Activated CD8-positive, alpha-beta memory T cell treated with anti-CD3 and anti-CD28 coated beads for 1 hour (primary cell): ENCODE measurements around the gene PRND.
"Not testable (repeated sequence)": the region's sequence is repeated elsewhere in the genome, so short reads cannot be mapped to it uniquely, and the experiment has no call there.

Source experiments
- DNase-seq, 2 donors: peaks; one replicate each; pipeline ENCODE4 v3.0.0-alpha.2; 2020; ENCODE audit warnings: low read depth in 1 of 2; ENCODE audit errors: extremely low read depth in 1 of 2

Gene PRND

DNA sequence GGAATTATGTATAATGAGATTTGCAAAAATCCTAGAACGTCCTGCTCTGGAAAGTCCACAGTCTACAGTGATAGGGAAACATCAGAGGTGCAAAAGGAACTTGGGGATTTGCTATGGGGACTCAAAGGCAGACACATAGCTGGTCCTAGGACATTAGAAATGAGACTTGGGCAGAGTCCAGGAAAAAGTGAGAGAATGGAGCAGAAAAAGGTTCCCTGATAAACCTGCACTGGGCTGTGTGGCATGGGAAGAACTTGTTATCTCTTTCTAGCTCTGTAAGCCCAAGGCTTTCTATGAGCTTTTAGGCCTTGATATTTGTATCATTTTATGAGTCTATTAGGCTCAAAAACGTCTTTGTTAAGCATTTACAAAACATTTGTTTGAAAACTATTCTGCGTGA lies 15.2 kb downstream of the PRND start:
- DNase-seq, result no peak

- no peak for DNase-seq
These were observed 16.3 kb downstream of the PRND start for GRCh38 chr20:4737857-4738627.

- DNase-seq, result peak; percentile 32 to 51
These were observed 19.2 kb downstream of the PRND start for GRCh38 chr20:4740774-4741431.

DNA sequence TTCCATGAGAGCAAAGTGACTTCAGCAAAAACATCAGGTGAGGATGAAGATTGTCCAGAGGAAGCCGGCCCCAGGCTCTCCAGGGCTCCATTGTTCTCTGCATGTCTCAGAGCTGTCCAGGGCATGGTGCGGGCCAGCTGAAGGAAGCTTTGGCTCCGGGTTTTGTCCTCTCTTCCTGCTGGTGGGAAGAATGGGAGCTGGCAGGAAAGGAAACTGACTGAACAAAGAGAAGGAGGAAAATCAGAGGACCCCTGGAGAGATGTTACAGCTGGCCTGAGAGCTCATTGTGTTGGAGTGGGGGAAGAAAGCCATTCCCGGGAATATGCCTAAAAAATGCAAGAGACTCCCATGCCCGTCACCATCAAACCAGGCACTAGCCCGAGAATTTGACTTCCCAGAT lies 27.1 kb downstream of the PRND start:
- no peak for DNase-seq

- DNase-seq, result no peak
These were observed 27.6 kb downstream of the PRND start for GRCh38 chr20:4749326-4749725.

DNA sequence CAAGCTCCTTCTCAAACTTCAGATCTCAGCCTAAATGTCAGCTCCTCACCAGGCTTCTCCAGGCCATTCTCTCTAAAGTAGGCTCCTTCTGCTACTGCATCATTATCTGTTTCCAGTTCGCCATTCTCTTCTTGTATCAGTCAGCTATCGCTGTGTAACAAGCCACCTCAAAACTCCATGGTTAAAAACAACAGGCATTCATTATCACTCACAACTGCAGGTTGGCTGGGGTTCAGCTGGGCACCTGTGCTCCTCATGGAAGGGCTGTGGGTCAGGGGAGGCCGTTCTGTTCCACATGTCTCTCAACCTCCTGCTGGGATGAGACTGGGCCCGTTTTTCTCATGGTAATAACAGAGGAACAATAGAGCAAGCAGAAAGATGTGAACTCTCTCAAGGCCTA lies 28.7 kb downstream of the PRND start:
- DNase-seq, result no peak

- DNase-seq, result peak in 1 of 2 donors; percentile 19
These were observed 37.6 kb downstream of the PRND start for GRCh38 chr20:4759100-4759884.

DNA sequence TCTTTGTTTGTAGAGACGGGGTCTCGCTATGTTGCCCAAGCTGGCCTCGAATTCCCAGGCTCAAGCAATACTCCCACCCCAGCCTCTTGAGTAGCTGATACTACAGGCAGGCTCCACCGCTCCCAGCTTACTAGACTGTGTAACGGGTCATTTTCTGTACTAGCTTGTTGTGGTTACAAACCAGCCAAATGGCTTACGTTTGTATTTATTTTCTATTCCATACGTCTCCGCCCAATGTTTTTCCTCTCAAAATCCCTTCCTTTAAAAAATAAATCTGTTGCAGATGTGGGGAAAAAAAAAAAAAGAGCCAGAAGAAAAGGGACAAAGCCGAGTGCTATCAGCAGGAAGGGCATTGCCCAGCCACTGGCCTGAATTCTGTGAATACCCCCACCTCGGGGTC lies 41.6 kb downstream of the PRND start:
- no peak for DNase-seq

DNA sequence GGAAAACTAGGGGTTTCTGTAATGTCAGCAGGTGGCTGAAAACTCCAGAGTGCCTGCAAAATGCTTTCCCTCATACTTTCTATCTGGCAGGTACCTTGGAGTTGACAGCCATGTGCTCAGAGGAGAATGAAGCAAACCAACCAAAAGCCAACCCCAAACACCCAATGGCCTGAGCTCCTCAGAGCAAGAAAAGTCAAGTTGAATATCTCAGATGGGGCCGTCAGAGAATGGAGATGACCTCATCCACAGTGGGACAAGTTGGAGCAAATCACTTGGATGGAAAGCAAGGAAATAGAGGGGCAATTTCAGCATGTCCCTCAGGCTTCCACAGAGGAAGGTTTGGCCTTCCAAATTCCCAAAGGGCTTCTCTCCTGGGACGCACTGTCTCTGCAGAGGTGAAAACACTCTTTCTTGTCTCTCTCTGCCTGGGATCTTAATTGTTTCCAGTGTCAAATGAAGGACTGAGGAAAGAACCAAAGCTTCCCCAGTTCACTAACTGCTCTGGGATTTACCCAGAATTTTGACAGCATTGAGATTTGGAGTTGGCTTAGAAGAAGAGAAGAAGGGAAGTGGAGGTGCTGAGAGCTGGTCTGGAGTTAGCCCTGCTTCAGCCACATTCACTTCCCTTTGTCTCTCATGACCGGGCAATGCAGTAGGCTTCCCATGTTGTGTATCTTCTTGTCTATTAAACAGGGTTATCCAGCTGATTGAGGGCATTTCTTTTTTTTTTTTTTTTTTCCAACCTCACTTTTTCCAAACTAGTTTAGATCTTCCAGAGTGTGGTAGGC lies 42.2 kb downstream of the PRND start:
- DNase-seq, result no peak

GRCh38 chr20:4764805-4765204 lies 43.1 kb downstream of the PRND start:
- DNase-seq, result no peak

DNA sequence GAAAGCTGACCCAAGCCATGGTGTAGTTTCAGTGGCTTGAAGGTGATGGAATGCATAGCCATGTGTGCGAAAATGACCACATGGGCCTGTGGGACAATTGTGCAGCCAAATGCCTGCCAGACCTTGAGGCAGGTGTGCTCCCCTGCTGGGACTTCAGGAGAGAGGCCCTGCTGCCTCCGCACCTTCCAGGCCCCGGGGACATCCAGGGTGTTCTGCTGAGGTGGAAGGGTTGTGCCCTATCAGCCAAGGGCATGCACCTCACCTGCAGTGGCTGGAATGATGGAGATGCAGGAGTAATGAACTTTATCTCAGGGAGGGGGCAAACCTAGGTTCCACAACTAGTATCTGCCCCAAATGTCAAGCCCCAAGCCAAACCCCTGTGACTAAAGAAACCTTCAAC lies 44.0 kb downstream of the PRND start:
- no peak for DNase-seq

DNA sequence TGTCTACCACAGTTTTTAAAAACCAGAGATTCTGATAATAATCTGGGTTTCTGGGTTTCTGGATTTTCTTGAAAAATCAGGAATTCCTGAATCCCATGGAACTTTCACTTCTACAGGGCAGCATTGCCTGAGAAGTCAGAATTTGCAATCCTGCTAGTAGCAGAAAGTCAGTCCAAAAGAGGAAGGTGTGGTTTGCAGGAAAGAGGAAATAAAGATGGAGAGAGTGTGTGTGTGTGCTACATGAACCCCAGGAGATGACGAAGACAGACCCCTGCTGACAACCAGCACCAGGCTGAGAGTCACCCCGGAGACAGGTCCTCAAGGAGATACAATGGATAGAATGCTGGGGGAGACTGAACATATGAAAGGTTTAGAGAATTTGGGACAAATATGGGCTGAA lies 44.9 kb downstream of the PRND start:
- no peak for DNase-seq

- no peak for DNase-seq
These were observed 45.4 kb downstream of the PRND start for GRCh38 chr20:4767084-4767483.

DNA sequence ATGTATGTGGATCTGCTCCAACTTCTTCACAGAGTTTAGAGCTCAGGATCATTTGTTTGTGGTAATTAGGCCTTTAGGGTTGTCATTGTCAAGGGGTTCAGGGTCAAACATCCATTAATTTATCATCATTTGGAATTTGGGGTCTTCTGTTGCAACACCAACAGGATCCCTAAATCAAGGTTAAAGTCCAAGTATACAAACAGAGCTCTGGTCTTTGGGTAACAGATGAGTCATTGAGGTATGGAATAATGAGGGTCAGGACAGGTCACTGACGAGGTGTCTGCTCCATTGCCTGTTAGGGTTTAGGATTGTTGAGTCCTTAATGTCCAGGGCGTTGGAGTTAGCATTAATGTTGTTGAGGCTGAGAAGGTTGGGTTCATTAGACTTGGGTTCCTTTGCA lies 47.6 kb downstream of the PRND start:
- no peak for DNase-seq

DNA sequence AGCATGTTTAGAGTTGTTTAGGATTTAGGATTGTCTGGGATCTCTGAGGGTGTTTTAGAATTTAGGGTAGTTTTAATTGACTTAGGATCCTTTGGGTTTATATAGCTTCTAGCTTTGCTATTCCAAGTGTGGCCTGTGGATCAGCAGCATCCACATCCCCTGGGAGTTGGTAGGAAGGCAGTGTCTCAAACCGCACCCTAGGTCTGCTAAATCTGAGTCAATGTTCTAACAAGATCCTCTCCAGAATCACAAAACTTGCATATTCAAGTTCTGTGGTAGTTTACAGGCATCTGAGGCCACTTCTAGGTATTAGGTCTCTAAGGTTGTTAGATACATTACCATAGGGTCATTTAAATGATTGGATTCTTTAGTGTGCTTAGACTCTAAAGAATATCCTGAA lies 48.3 kb downstream of the PRND start:
- no peak for DNase-seq

DNA sequence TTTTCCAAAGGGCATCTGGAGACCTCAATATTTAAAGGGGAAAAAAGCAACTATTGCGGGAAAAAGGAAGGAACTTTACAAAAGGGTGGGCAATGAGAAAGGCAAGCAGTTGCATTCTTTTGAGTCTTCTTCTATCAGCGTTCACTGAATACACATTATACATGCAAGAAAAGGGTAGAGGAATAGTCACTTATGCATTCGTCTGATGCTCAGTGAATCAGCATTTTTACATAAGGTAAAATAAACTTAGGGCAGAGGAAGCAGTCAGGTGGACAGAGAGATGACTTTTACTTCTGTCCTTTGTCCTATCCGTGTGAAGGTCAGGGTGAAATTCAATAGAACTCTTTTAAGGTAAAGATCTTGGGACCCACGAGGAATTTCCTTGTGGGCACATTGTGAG lies 49.3 kb downstream of the PRND start:
- DNase-seq, result no peak

GRCh38 chr20:4772132-4772531 lies 50.4 kb downstream of the PRND start:
- DNase-seq, result no peak

DNA sequence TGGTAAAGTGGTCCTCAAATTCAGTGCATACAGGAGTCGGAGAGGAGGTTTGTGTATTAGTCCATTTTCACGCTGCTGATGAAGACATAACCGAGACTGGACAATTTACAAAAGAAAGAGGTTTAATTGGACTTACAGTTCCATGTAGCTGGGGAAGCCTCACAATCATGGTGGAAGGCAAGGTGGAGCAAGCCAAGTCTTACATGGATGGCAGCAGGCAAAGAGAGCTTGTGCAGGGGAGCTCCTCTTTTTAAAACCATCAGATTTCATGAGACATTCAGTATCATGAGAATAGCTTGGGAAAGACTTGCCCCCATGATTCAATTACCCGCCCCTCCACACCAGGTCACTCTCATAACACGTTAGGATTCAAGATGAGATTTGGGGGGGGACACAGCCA lies 51.3 kb downstream of the PRND start:
- DNase-seq, result not testable (repeated sequence)

GRCh38 chr20:4773736-4774135 lies 52.0 kb downstream of the PRND start:
- no peak for DNase-seq

DNA sequence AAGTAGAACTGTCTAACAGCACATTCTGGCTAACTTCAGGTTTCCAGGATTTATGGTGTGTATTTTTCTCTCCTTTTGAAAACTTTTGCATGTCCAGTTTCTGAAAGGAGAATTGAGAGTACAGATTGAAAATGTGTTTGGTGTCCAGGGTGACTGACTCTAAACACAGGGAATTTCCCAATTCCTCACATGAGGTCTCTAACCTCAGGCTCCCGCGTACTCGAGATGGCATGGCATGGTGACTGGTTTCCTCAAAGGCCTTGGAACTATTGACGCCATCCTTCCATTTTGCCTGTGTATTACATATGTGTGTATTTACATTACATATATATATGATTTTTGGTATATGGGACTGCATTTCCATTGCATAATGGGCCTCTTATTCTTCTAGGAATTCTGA lies 52.5 kb downstream of the PRND start:
- DNase-seq, result no peak
